NB4 (cell line): ENCODE results near the gene NOTCH3.

Experiments
- DNase-seq: peaks from one replicate; pipeline ENCODE4 v3.0.0; 2010; ENCODE audit warnings: low read depth
- H3K4me3 ChIP-seq: one replicate; pipeline ENCODE4 v1.5.1; 2011; ENCODE audit warnings: mild to moderate bottlenecking, low read depth, low read length, moderate library complexity
- CTCF ChIP-seq: IDR thresholded peaks from one replicate; pipeline ENCODE4 v1.5.1; 2012; ENCODE audit warnings: low read depth, low read length
- MAX ChIP-seq: IDR thresholded peaks from 2 replicates; pipeline ENCODE4 v1.6.1; 2011; ENCODE audit warnings: low read depth, low read length
- MYC ChIP-seq: IDR thresholded peaks from 2 replicates; pipeline ENCODE4 v1.6.1; 2011; ENCODE audit warnings: low read depth, low read length
- POLR2A ChIP-seq: IDR thresholded peaks from 2 replicates; pipeline ENCODE4 v1.6.1; 2011; ENCODE audit warnings: mild to moderate bottlenecking; ENCODE audit not compliant: insufficient read length; ENCODE audit errors: extremely low read depth

NOTCH3 gene

DNA sequence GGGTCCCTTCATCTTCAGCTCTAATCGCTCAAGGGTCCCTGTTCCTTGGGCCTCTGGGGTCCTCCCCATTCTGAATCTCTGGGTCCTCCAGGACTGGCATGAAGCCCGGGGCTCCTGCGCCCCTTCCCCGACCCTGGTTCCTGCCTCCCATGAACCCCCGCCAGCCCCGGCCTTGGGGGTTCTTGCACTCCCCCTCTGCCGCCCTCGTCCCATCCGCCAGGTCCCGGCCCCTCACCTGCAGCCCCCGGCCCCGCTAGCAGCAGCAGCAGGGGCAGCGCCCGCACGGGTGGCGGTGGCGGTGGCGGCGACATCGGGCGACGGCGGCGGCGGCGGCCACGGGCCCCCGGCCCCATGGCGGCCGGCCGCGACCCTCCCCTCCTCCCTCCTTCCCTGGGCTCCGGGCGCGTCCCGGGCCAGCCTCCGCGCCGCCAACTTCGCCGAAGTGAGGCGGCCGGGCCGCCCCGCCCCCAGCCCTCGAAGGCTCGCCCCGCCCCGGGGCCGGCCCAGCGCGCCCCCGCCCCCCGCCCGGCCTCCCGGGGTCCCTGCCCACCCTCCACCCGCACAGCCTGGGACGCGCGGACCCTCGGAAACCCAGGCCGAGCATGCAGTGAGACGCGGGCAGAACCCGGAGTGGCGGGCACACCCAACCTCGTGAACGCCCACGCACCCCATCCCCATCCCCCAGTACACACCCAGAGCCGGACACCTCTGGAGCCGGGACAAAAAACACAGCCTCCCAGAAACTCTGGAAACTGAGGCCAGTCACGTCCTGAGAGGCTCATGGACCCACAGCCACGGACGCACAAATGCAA lies at the start of gene NOTCH3:
TSS of gene NOTCH3 (minus strand) at position 443 of the 812 bp plus-strand sequence. CDS start at position 353, 90 bp downstream.
- H3K4me3 ChIP-seq, result no peak within 1 kb of the TSS
- TF ChIP-seq POLR2A (no peak), MAX (no peak), CTCF (no peak), MYC (no peak)
- no peak for DNase-seq

GRCh38 chr19:15250640-15250993 lies 49.8 kb upstream of the NOTCH3 start:
- no peak for TF ChIP-seq MAX
- TF ChIP-seq POLR2A, result no peak
- TF ChIP-seq MYC, result no peak
- TF ChIP-seq CTCF, result no peak
- no peak for DNase-seq
- H3K4me3 ChIP-seq, result no peak overlapping the region

DNA sequence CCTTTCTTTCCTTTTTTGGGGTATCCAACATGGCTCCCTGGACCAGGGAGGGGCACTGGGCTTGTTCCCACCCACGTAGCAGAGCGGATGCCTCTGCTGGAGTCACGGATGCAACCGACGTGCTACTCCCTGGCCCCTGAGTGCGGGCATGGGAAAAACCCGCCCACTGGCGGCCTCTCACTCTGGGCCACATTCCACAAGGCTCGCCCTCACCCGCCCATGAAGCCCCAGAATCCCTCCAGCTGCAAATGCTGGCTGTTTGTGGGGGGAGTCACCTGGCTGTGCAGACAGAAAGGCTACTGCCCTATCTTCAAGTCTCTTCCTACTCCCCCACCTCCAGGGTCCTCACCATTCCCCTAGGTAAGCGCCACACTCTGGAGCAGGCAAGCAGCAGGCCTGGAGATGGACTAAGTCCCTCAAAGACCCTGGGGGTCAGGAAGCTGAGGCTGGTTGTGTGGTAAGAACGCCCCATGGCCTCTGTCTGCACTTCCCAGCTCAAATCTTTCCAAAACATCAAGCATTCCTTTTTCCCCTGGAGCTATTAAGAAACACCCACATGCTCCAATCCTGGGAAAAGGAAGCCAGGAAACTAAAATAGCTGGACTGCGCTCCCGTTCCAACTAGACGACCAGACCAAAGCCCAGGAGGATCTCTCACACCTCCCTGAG lies 49.3 kb upstream of the NOTCH3 start:
- TF ChIP-seq MYC (no peak), MAX (no peak), CTCF (no peak), POLR2A (no peak)
- H3K4me3 ChIP-seq, result no peak overlapping the region
- DNase-seq, result no peak

DNA sequence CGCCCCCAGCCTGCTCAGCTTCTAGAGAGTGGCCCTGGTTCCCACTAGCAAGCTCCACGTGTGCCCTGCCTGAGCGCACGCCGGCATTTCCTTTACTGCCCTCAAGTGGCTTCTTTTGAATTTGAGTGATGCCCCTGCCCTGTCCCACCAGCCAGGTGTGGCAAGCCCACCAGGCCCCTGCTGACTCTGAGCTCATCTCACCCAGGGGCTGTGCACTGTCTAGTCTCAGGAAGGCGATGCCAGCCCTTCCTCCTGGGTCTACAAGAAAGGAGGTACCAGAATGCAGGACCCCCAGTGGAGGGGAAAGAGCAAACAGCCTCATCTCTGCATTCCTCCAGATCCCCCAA lies 48.7 kb upstream of the NOTCH3 start:
- no peak for DNase-seq
- no peak overlapping the region for H3K4me3 ChIP-seq
- TF ChIP-seq CTCF (no peak), MAX (no peak), POLR2A (no peak), MYC (no peak)

GRCh38 chr19:15248648-15249527 lies 48.1 kb upstream of the NOTCH3 start:
- H3K4me3 ChIP-seq, result no peak overlapping the region
- no peak for DNase-seq
- TF ChIP-seq CTCF, result no peak
- TF ChIP-seq MAX, result no peak
- TF ChIP-seq POLR2A, result no peak
- TF ChIP-seq MYC, result no peak
